Keratinocyte (primary cell): ENCODE measurements around the gene CHFR. TPM values are rescaled to one million over a fixed set of nuclear protein-coding genes. Genes with fewer than 3 reads are reported as not detected.

Source experiments
- DNase-seq: peaks from one replicate; pipeline ENCODE4 v3.0.0-alpha.2; 2011; ENCODE audit warnings: low read depth, missing footprints, low spot score
- FAIRE-seq: peaks from 2 replicates; lab custom pipeline; 2011; peaks lifted over from hg19 to GRCh38; lab: Jason Lieb, UNC
- H2AFZ ChIP-seq: 2 replicates; pipeline ENCODE4 v1.6.0; 2012; ENCODE audit warnings: low read length, control low read depth, inconsistent platforms; ENCODE audit not compliant: control insufficient read depth
- H3K27ac ChIP-seq: 2 replicates; pipeline ENCODE4 v1.5.1; 2011; ENCODE audit warnings: low read length; ENCODE audit not compliant: control insufficient read depth, insufficient read depth
- H3K27me3 ChIP-seq: 3 replicates; pipeline ENCODE4 v1.6.0; 2011; ENCODE audit warnings: low read length; ENCODE audit not compliant: control insufficient read depth, insufficient read depth; ENCODE audit errors: extremely low read depth
- H3K36me3 ChIP-seq, 2 experiments: 2 replicates in 1 of 2; 3 replicates in 1 of 2; pipeline ENCODE4 v1.5.1; 2011; ENCODE audit warnings: low read length in 2 of 2, mild to moderate bottlenecking in 1 of 2; ENCODE audit not compliant: control insufficient read depth in 2 of 2, insufficient read depth in 2 of 2; ENCODE audit errors: extremely low read depth in 1 of 2
- H3K4me1 ChIP-seq: 3 replicates; pipeline ENCODE4 v1.5.1; 2011; ENCODE audit warnings: low read length; ENCODE audit not compliant: control insufficient read depth, insufficient read depth; ENCODE audit errors: extremely low read depth
- H3K4me2 ChIP-seq: 3 replicates; pipeline ENCODE4 v1.6.0; 2011; ENCODE audit warnings: low read depth, low read length; ENCODE audit not compliant: control insufficient read depth, insufficient read depth; ENCODE audit errors: extremely low read depth
- H3K4me3 ChIP-seq, 3 experiments: fragments of 200-600 bp in 1 of 3; sonication (generic) in 1 of 3; 2 replicates in 2 of 3; 3 replicates in 1 of 3; pipeline ENCODE4 v1.5.1; 2011 to 2016; ENCODE audit warnings: low read length in 3 of 3, mild to moderate bottlenecking in 3 of 3, control low read depth in 2 of 3, inconsistent platforms in 1 of 3, low read depth in 1 of 3, mixed read lengths in 1 of 3, mixed run types in 1 of 3, moderate library complexity in 1 of 3; ENCODE audit not compliant: control insufficient read depth in 2 of 3, insufficient read depth in 2 of 3; ENCODE audit errors: extremely low read depth in 1 of 3
- H3K79me2 ChIP-seq: 2 replicates; pipeline ENCODE4 v1.6.0; 2012; ENCODE audit warnings: low read length; ENCODE audit not compliant: control insufficient read depth, insufficient read depth
- H3K9ac ChIP-seq: 3 replicates; pipeline ENCODE4 v1.6.0; 2011; ENCODE audit warnings: low read length; ENCODE audit not compliant: control insufficient read depth, insufficient read depth; ENCODE audit errors: extremely low read depth
- H3K9me1 ChIP-seq: 3 replicates; pipeline ENCODE4 v1.6.0; 2011; ENCODE audit warnings: low read length; ENCODE audit not compliant: control insufficient read depth, insufficient read depth; ENCODE audit errors: extremely low read depth
- H3K9me3 ChIP-seq: 2 replicates; pipeline ENCODE4 v1.5.1; 2012; ENCODE audit warnings: low read depth, low read length; ENCODE audit not compliant: control insufficient read depth
- H4K20me1 ChIP-seq: 3 replicates; pipeline ENCODE4 v1.6.0; 2011; ENCODE audit warnings: low read length; ENCODE audit not compliant: control insufficient read depth, insufficient read depth; ENCODE audit errors: extremely low read depth
- CTCF ChIP-seq, 3 experiments: IDR thresholded peaks in 1 of 3; conservative IDR thresholded peaks in 1 of 3; optimal IDR thresholded peaks in 1 of 3; 2 replicates in 2 of 3; 3 replicates in 1 of 3; pipeline versions ENCODE3 to v1.5.1; 2011; ENCODE audit warnings: low read length in 3 of 3, mild to moderate bottlenecking in 3 of 3, moderate library complexity in 2 of 3, control low read depth in 1 of 3, inconsistent platforms in 1 of 3; ENCODE audit not compliant: insufficient read depth in 2 of 3; ENCODE audit errors: extremely low read depth in 1 of 3
- EZH2 ChIP-seq: IDR thresholded peaks from one replicate; pipeline ENCODE4 v1.6.1; 2012; ENCODE audit warnings: inconsistent platforms, mild to moderate bottlenecking, low read length, moderate library complexity
- dilution Hi-C: fragments of 300-500 bp; cut with MboI; formaldehyde crosslinking; loops from one replicate; pipeline ENCODE4 v1.7.0; 2020; ENCODE audit warnings: low sequenced_read_pairs; ENCODE audit not compliant: extremely low pct_ligation_motif_present
- polyA plus RNA-seq, 5 experiments: library from polyadenylated mRNA; depleted of rRNA in 3 of 5; stranded (reverse) in 3 of 5; stranded (forward) in 1 of 5; unstranded in 1 of 5; fragments of >200 nt; gene quantifications; 1 replicate in 1 of 5; 2 replicates in 3 of 5; 3 replicates in 1 of 5; pipeline versions ENCODE4 v1.2.1 to v1.2.3, GENCODE V29; 2011 to 2012; ENCODE audit warnings: missing spikeins in 2 of 5, low read depth in 1 of 5, low replicate concordance in 1 of 5

CHFR gene
- polyA plus RNA-seq, 1 donor (not counting 4 experiments of a cell fraction or from before 2014, with no cell fraction given), result 35.8 TPM

GRCh38 chr12:132788375-132789098, 98.9 kb downstream of the CHFR start:
- peaks cover 40 to 43% of the 10 kb centered on the region in 2 experiments for H3K36me3 ChIP-seq

GRCh38 chr12:132787877-132788276, 99.5 kb downstream of the CHFR start:
- H3K36me3 ChIP-seq, result peaks cover 42% of the 10 kb centered on the region in 2 experiments
- H3K79me2 ChIP-seq, result peaks cover 6% of the 10 kb centered on the region
- H3K4me3 ChIP-seq, result no peak overlapping the region
- no peaks in the 10 kb centered on the region for H3K9me1 ChIP-seq
- H3K4me2 ChIP-seq, result no peak overlapping the region
- H3K9ac ChIP-seq, result no peak overlapping the region
- DNase-seq (no peak), FAIRE-seq (no peak)
- no peaks in the 10 kb centered on the region for H3K9me3 ChIP-seq
- H3K27me3 ChIP-seq, result no peaks in the 10 kb centered on the region
- H3K27ac ChIP-seq, result no peak overlapping the region
- no peak overlapping the region for H2AFZ ChIP-seq
- dilution Hi-C loops, result no loop called here
- peaks cover 6% of the 10 kb centered on the region for H4K20me1 ChIP-seq
- TF ChIP-seq CTCF (optimal IDR thresholded peaks at IDR 0.05 in 1 of 3, IDR thresholded peaks at IDR 0.05 in 1 of 3, conservative IDR thresholded peaks at IDR 0.05 in 1 of 3; ENCODE audit: extremely low read depth in 1 of 3, insufficient read depth in 2 of 3, low read length in 3 of 3) (no peak), EZH2 (no peak)
- no peaks in the 10 kb centered on the region for H3K4me1 ChIP-seq

More at GRCh38 chr12:132788375-132789098, 98.9 kb downstream of the CHFR start:
- Histone ChIP-seq H3K4me3 (no peak overlapping the region), H3K4me2 (no peak overlapping the region), H3K27ac (no peak overlapping the region), H3K9me3 (no peaks in the 10 kb centered on the region), H3K79me2 (peaks cover 6% of the 10 kb centered on the region), H3K4me1 (no peaks in the 10 kb centered on the region), H3K27me3 (no peaks in the 10 kb centered on the region), H2AFZ (no peak overlapping the region), H3K9ac (no peak overlapping the region), H3K9me1 (no peaks in the 10 kb centered on the region), H4K20me1 (peaks cover 6% of the 10 kb centered on the region)
- DNase-seq (no peak), FAIRE-seq (no peak)
- dilution Hi-C loops, result no loop called here
- no peak for TF ChIP-seq CTCF (optimal IDR thresholded peaks at IDR 0.05 in 1 of 3, IDR thresholded peaks at IDR 0.05 in 1 of 3, conservative IDR thresholded peaks at IDR 0.05 in 1 of 3; ENCODE audit: extremely low read depth in 1 of 3, insufficient read depth in 2 of 3, low read length in 3 of 3)
